ENCODE data around the gene SLCO4A1. TPM values are rescaled to one million over a fixed set of nuclear protein-coding genes. Genes with fewer than 3 reads are reported as not detected.

The SLCO4A1 gene
- total RNA-seq, 1 donor from 2014 or later = 3.6 TPM

GRCh38 chr20:62637521-62638054 is 4.7 kb upstream of the SLCO4A1 start:
- DNase-seq (ENCODE audit: low read depth, low spot score) = no peak

- no peak for DNase-seq (ENCODE audit: low read depth, low spot score)
Observed at GRCh38 chr20:62638055-62638570, 4.2 kb upstream of the SLCO4A1 start.

- no peak for DNase-seq (ENCODE audit: low read depth, low spot score)
Observed at GRCh38 chr20:62638679-62639406, 3.5 kb upstream of the SLCO4A1 start.

GRCh38 chr20:62639765-62640164 is 2.5 kb upstream of the SLCO4A1 start:
- no peak for DNase-seq (ENCODE audit: low read depth, low spot score)

- no peak for DNase-seq (ENCODE audit: low read depth, low spot score)
Observed at GRCh38 chr20:62640870-62641269, 1.4 kb upstream of the SLCO4A1 start.

GRCh38 chr20:62641321-62642050 is 817 bp upstream of the SLCO4A1 start:
- no peak for DNase-seq (ENCODE audit: low read depth, low spot score)

GRCh38 chr20:62642666-62643520 is 590 bp downstream of the SLCO4A1 start:
- no peak for DNase-seq (ENCODE audit: low read depth, low spot score)

GRCh38 chr20:62643521-62644043 is 1.3 kb downstream of the SLCO4A1 start:
- DNase-seq (ENCODE audit: low read depth, low spot score) = no peak

GRCh38 chr20:62644044-62644795 is 1.9 kb downstream of the SLCO4A1 start:
- no peak for DNase-seq (ENCODE audit: low read depth, low spot score)

- DNase-seq (ENCODE audit: low read depth, low spot score) = no peak
Observed at GRCh38 chr20:62644802-62645496, 2.6 kb downstream of the SLCO4A1 start.

GRCh38 chr20:62645613-62646012 is 3.3 kb downstream of the SLCO4A1 start:
- no peak for DNase-seq (ENCODE audit: low read depth, low spot score)

- no peak for DNase-seq (ENCODE audit: low read depth, low spot score)
Observed at GRCh38 chr20:62646851-62647520, 4.7 kb downstream of the SLCO4A1 start.

- DNase-seq (ENCODE audit: low read depth, low spot score) = no peak
Observed at GRCh38 chr20:62647521-62648317, 5.4 kb downstream of the SLCO4A1 start.

GRCh38 chr20:62648318-62648995 is 6.2 kb downstream of the SLCO4A1 start:
- no peak for DNase-seq (ENCODE audit: low read depth, low spot score)

- no peak for DNase-seq (ENCODE audit: low read depth, low spot score)
Observed at GRCh38 chr20:62649140-62649539, 6.8 kb downstream of the SLCO4A1 start.

- no peak for DNase-seq (ENCODE audit: low read depth, low spot score)
Observed at GRCh38 chr20:62650551-62651284, 8.4 kb downstream of the SLCO4A1 start.

Measured in pulmonary artery endothelial cell (primary cell).